HCT116 (cell line): ENCODE data around the gene CCN5. TPM values are rescaled to one million over a fixed set of nuclear protein-coding genes. Genes with fewer than 3 reads are reported as not detected.

Experiments used
- ATAC-seq: fragments of 200-7000 bp; cut with Tn5 transposase; 2 replicates; pipeline ENCODE4 v1.9.1; 2020; ENCODE audit warnings: mild to moderate bottlenecking, moderate library complexity
- BruUV-seq: library from RNA; stranded (reverse); fragments of 400-500 nt; replicated peaks from 2 replicates; lab custom pipeline; 2021; lab: Mats Ljungman, UMichigan
- CTCF ChIA-PET: fragments of 300-600 bp; sonication (Branson Sonifier 250); formaldehyde crosslinking; loops from one replicate; lab custom pipeline; 2021; ENCODE audit warnings: antibody characterized with exemption; lab: Charles Lee
- POLR2A ChIA-PET: fragments of 300-600, 350-600 bp; sonication (Branson Sonifier 250); formaldehyde crosslinking; loops from one replicate; lab custom pipeline; 2021; ENCODE audit warnings: antibody characterized with exemption; lab: Charles Lee
- RAD21 ChIA-PET, 2 experiments: fragments of 300-600 bp; sonication (Branson Sonifier 250); formaldehyde crosslinking; loops; one replicate each; lab custom pipeline; 2023; ENCODE audit warnings: low total read pairs in 2 of 2; ENCODE audit not compliant: uncharacterized antibody in 2 of 2, unreplicated experiment in 2 of 2, low non-redundant PET in 1 of 2; lab: Charles Lee
- DNase-seq: peaks from one replicate; pipeline ENCODE4 v3.0.0-alpha.2; 2010; ENCODE audit warnings: low read depth, low spot score
- H2AFZ ChIP-seq: fragments of 200-600 bp; shearing (Covaris generic), sonication (generic); 2 replicates; pipeline ENCODE4 v1.6.1; 2017; ENCODE audit warnings: low read depth, mixed run types, mixed read lengths, antibody characterized with exemption, low read length; ENCODE audit not compliant: poor library complexity, severe bottlenecking
- H3K27ac ChIP-seq: 2 replicates; pipeline ENCODE4 v1.5.1; 2012; ENCODE audit warnings: low read depth, low read length
- H3K27me3 ChIP-seq: fragments of 200-600 bp; sonication (generic); 2 replicates; pipeline ENCODE4 v1.6.1; 2016; ENCODE audit warnings: mixed run types, low read length, mixed read lengths; ENCODE audit not compliant: insufficient read depth
- H3K36me3 ChIP-seq, 2 experiments: fragments of 200-500 bp in 1 of 2; fragments of 200-600 bp in 1 of 2; sonication (Bioruptor generic) in 1 of 2; sonication (generic) in 1 of 2; 2 replicates each; pipeline versions ENCODE4 v1.5.1 to v1.6.1; 2014 to 2016; ENCODE audit warnings: low read length in 2 of 2, inconsistent platforms in 1 of 2, mixed read lengths in 1 of 2, mixed run types in 1 of 2; ENCODE audit not compliant: insufficient read depth in 2 of 2, control insufficient read depth in 1 of 2
- H3K4me1 ChIP-seq, 2 experiments: fragments of 200-600 bp in 1 of 2; sonication (generic) in 1 of 2; 2 replicates each; pipeline versions ENCODE4 v1.5.1 to v1.6.1; 2012 to 2017; ENCODE audit warnings: low read length in 2 of 2, inconsistent platforms in 1 of 2, mild to moderate bottlenecking in 1 of 2, mixed read lengths in 1 of 2, mixed run types in 1 of 2, moderate library complexity in 1 of 2; ENCODE audit not compliant: insufficient read depth in 2 of 2, control insufficient read depth in 1 of 2
- H3K4me2 ChIP-seq: fragments of 200-600 bp; sonication (generic); 2 replicates; pipeline ENCODE4 v1.6.1; 2017; ENCODE audit warnings: mixed run types, low read length, mixed read lengths
- H3K4me3 ChIP-seq, 2 experiments: fragments of 200-600 bp in 1 of 2; sonication (generic) in 1 of 2; replicated peaks in 1 of 2; 2 replicates each; pipeline ENCODE4 v1.5.1; 2011 to 2016; ENCODE audit warnings: low read length in 2 of 2, control low read depth in 1 of 2, low read depth in 1 of 2, mild to moderate bottlenecking in 1 of 2, mixed read lengths in 1 of 2, mixed run types in 1 of 2
- H3K79me2 ChIP-seq: fragments of 200-600 bp; sonication (generic); 2 replicates; pipeline ENCODE4 v1.6.1; 2017; ENCODE audit warnings: mild to moderate bottlenecking, mixed run types, low read length, moderate library complexity, mixed read lengths; ENCODE audit not compliant: insufficient read depth
- H3K9ac ChIP-seq: fragments of 200-600 bp; sonication (generic); 2 replicates; pipeline ENCODE4 v1.6.1; 2016; ENCODE audit warnings: low read length, mixed read lengths
- H3K9me2 ChIP-seq: fragments of 200-600 bp; sonication (generic), shearing (Covaris generic); 2 replicates; pipeline ENCODE4 v1.6.1; 2017; ENCODE audit warnings: mixed run types, mild to moderate bottlenecking, moderate library complexity; ENCODE audit not compliant: insufficient read depth
- H3K9me3 ChIP-seq, 2 experiments: fragments of 200-500 bp in 1 of 2; fragments of 200-600 bp in 1 of 2; sonication (Bioruptor generic) in 1 of 2; sonication (generic) in 1 of 2; 2 replicates each; pipeline ENCODE4 v1.6.1; 2014 to 2017; ENCODE audit warnings: low read length in 2 of 2, mixed read lengths in 2 of 2, inconsistent platforms in 1 of 2, low read depth in 1 of 2, mild to moderate bottlenecking in 1 of 2, mixed run types in 1 of 2, moderate library complexity in 1 of 2; ENCODE audit not compliant: control insufficient read depth in 1 of 2, insufficient read depth in 1 of 2
- H4K20me1 ChIP-seq: fragments of 200-600 bp; sonication (generic), shearing (Covaris generic); 2 replicates; pipeline ENCODE4 v1.6.1; 2017; ENCODE audit warnings: mixed run types, mild to moderate bottlenecking, moderate library complexity; ENCODE audit not compliant: insufficient read depth
- ATF3 ChIP-seq: IDR thresholded peaks from 2 replicates; pipeline ENCODE4 v1.6.1; 2012
- CEBPB ChIP-seq: IDR thresholded peaks from 2 replicates; pipeline ENCODE4 v1.6.1; 2012; ENCODE audit warnings: low read depth
- ELF1 ChIP-seq: IDR thresholded peaks from 2 replicates; pipeline ENCODE4 v1.6.1; 2012; ENCODE audit warnings: low read depth, borderline replicate concordance
- EZH2 ChIP-seq: fragments of 200-600 bp; sonication (generic); IDR thresholded peaks from 2 replicates; pipeline ENCODE4 v1.6.1; 2017; ENCODE audit warnings: antibody characterized with exemption, mixed run types
- EZH2phosphoT487 ChIP-seq: fragments of 200-600 bp; IDR thresholded peaks from 2 replicates; pipeline ENCODE4 v1.6.1; 2018; ENCODE audit warnings: antibody characterized with exemption, borderline replicate concordance
- FOSL1 ChIP-seq: IDR thresholded peaks from 2 replicates; pipeline ENCODE4 v1.6.1; 2012; ENCODE audit warnings: low read depth
- JUND ChIP-seq: IDR thresholded peaks from 2 replicates; pipeline ENCODE4 v1.6.1; 2012
- POLR2A ChIP-seq: IDR thresholded peaks from 2 replicates; pipeline ENCODE4 v1.7.0; 2011; ENCODE audit warnings: borderline replicate concordance; ENCODE audit not compliant: insufficient read depth, insufficient read length; ENCODE audit errors: extremely low read depth
- POLR2AphosphoS5 ChIP-seq: IDR thresholded peaks from 2 replicates; pipeline ENCODE4 v1.6.1; 2011; ENCODE audit warnings: mild to moderate bottlenecking, low read depth, low read length, moderate library complexity
- REST ChIP-seq: IDR thresholded peaks from 2 replicates; pipeline ENCODE4 v1.6.1; 2012; ENCODE audit warnings: low read depth
- SIN3A ChIP-seq: IDR thresholded peaks from 2 replicates; pipeline ENCODE4 v1.6.1; 2012; ENCODE audit warnings: low read depth
- TCF7L2 ChIP-seq: IDR thresholded peaks from 2 replicates; pipeline ENCODE4 v1.7.0; 2011; ENCODE audit warnings: borderline replicate concordance, inconsistent platforms; ENCODE audit not compliant: insufficient read depth, insufficient read length; ENCODE audit errors: extremely low read depth
- YY1 ChIP-seq: IDR thresholded peaks from 2 replicates; pipeline ENCODE4 v1.6.1; 2011; ENCODE audit warnings: low read length, low read depth, moderate library complexity, mild to moderate bottlenecking; ENCODE audit not compliant: insufficient replicate concordance; ENCODE audit errors: extremely low read depth
- ZFX ChIP-seq: fragments of 450-650 bp; IDR thresholded peaks from 2 replicates; pipeline ENCODE4 v1.6.1; 2017
- intact Hi-C: fragments of 100-400 bp; cut with micrococcal nuclease; formaldehyde crosslinking; loops from 2 replicates; pipeline ENCODE4 v1.10.0; 2022
- total RNA-seq: library from RNA; stranded (reverse); gene quantifications from one replicate; pipeline ENCODE4 v1.2.1, GENCODE V29; 2021; ENCODE audit not compliant: unreplicated experiment
- TF ChIP-seq, protein P1 (sequence below), 3 experiments: fragments of 200-600 bp in 1 of 3; sonication (generic) in 1 of 3; IDR thresholded peaks in 2 of 3; conservative IDR thresholded peaks in 1 of 3; 2 replicates each; pipeline ENCODE4 v1.5.1; 2012 to 2017; ENCODE audit warnings: low read depth in 2 of 3, low read length in 2 of 3, antibody characterized with exemption in 1 of 3, borderline replicate concordance in 1 of 3, control low read depth in 1 of 3, mild to moderate bottlenecking in 1 of 3, mixed read lengths in 1 of 3, mixed run types in 1 of 3, moderate library complexity in 1 of 3; ENCODE audit not compliant: insufficient read depth in 1 of 3

Gene CCN5
- total RNA-seq, 1 experiment from 2014 or later: 0.20 TPM

- Histone ChIP-seq H4K20me1 (no peaks in the 10 kb centered on the region), H3K27me3 (no peaks in the 10 kb centered on the region), H3K4me1 (peaks cover 31 to 35% of the 10 kb centered on the region in 2 experiments), H3K9ac (no peak overlapping the region), H3K9me3 (no peaks in the 10 kb centered on the region), H2AFZ (no peak overlapping the region), H3K4me2 (no peak overlapping the region), H3K4me3 (no peak overlapping the region), H3K27ac (no peak overlapping the region), H3K79me2 (no peaks in the 10 kb centered on the region), H3K9me2 (no peaks in the 10 kb centered on the region), H3K36me3 (no peaks in the 10 kb centered on the region)
- CTCF ChIA-PET: interaction anchor here (1.4 kb wide), 1 partner anchor 11 kb away, joined by 3 read pairs; no protein-coding TSS in a partner anchor
- DNase-seq (no peak), ATAC-seq (no peak)
- BruUV-seq: no TSS peak
- TF ChIP-seq REST (no peak), ATF3 (no peak), TCF7L2 (no peak), POLR2AphosphoS5 (no peak), ZFX (no peak), EZH2 (no peak), YY1 (no peak), POLR2A (no peak), FOSL1 (no peak), ELF1 (no peak), JUND (no peak), CEBPB (no peak), SIN3A (no peak), EZH2phosphoT487 (no peak)
- TF ChIP-seq, protein P1, sequence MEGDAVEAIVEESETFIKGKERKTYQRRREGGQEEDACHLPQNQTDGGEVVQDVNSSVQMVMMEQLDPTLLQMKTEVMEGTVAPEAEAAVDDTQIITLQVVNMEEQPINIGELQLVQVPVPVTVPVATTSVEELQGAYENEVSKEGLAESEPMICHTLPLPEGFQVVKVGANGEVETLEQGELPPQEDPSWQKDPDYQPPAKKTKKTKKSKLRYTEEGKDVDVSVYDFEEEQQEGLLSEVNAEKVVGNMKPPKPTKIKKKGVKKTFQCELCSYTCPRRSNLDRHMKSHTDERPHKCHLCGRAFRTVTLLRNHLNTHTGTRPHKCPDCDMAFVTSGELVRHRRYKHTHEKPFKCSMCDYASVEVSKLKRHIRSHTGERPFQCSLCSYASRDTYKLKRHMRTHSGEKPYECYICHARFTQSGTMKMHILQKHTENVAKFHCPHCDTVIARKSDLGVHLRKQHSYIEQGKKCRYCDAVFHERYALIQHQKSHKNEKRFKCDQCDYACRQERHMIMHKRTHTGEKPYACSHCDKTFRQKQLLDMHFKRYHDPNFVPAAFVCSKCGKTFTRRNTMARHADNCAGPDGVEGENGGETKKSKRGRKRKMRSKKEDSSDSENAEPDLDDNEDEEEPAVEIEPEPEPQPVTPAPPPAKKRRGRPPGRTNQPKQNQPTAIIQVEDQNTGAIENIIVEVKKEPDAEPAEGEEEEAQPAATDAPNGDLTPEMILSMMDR (IDR thresholded peaks at IDR 0.05 in 2 of 3, conservative IDR thresholded peaks at IDR 0.05 in 1 of 3; ENCODE audit: borderline replicate concordance in 1 of 3, insufficient read depth in 1 of 3, low read depth in 2 of 3, low read length in 2 of 3): no peak
- POLR2A ChIA-PET: no interaction called here
- RAD21 ChIA-PET: no interaction called here
- intact Hi-C loops: no loop called here
Observed at GRCh38 chr20:44723798-44724362, 8.7 kb downstream of the CCN5 start.
